Stomach (tissue), 4 donors: ENCODE data around the gene SLC5A1.

Experiments used
- CTCF ChIP-seq, 7 experiments: fragments of 450-650 bp in 4 of 7; fragments of 200-600 bp in 3 of 7; sonication (generic) in 3 of 7; IDR thresholded peaks; one replicate each; pipeline ENCODE4 v1.5.1; 2016 to 2019; ENCODE audit warnings: antibody characterized with exemption in 7 of 7, control low read depth in 2 of 7, mild to moderate bottlenecking in 1 of 7
- EP300 ChIP-seq: sonication (generic); formaldehyde crosslinking; IDR thresholded peaks from one replicate; pipeline ENCODE4 v1.6.1; 2017; ENCODE audit warnings: antibody characterized with exemption
- POLR2A ChIP-seq, 4 donors: fragments of 450-650 bp; IDR thresholded peaks; one replicate each; pipeline ENCODE4 v1.6.1; 2016; ENCODE audit warnings: antibody characterized with exemption in 4 of 4, control low read depth in 2 of 4, mild to moderate bottlenecking in 1 of 4, moderate library complexity in 1 of 4
- POLR2AphosphoS5 ChIP-seq, 3 donors: sonication (generic); formaldehyde crosslinking; IDR thresholded peaks; one replicate each; pipeline ENCODE4 v1.6.1; 2016; ENCODE audit warnings: antibody characterized with exemption in 3 of 3

GRCh38 chr22:32120603-32121002, 77.5 kb downstream of the SLC5A1 start:
- no peak for TF ChIP-seq CTCF (IDR thresholded peaks at IDR 0.05)
- no peak for TF ChIP-seq POLR2AphosphoS5 (IDR thresholded peaks at IDR 0.05)
- no peak for TF ChIP-seq POLR2A (IDR thresholded peaks at IDR 0.05)
- TF ChIP-seq EP300: no peak
